Ishikawa (cell line): Measurements from ENCODE around the gene MRFAP1L1.

Experiments used
- CEBPB ChIP-seq: IDR thresholded peaks from 2 replicates; pipeline ENCODE4 v1.6.1; 2012
- CREB1 ChIP-seq: IDR thresholded peaks from 2 replicates; pipeline ENCODE4 v1.6.1; 2012; ENCODE audit warnings: low read depth
- EGR1 ChIP-seq: IDR thresholded peaks from 2 replicates; pipeline ENCODE4 v1.6.1; 2012
- EP300 ChIP-seq: IDR thresholded peaks from 2 replicates; pipeline ENCODE4 v1.6.1; 2012; ENCODE audit warnings: borderline replicate concordance
- FOXM1 ChIP-seq: IDR thresholded peaks from 2 replicates; pipeline ENCODE4 v1.6.1; 2012; ENCODE audit warnings: low read depth, borderline replicate concordance
- MAX ChIP-seq: IDR thresholded peaks from 2 replicates; pipeline ENCODE4 v1.6.1; 2012
- NFIC ChIP-seq: IDR thresholded peaks from 2 replicates; pipeline ENCODE4 v1.6.1; 2012
- RAD21 ChIP-seq: IDR thresholded peaks from 2 replicates; pipeline ENCODE4 v1.6.1; 2012; ENCODE audit warnings: low read depth
- REST ChIP-seq: IDR thresholded peaks from 2 replicates; pipeline ENCODE4 v1.6.1; 2012; ENCODE audit warnings: low read depth, mild to moderate bottlenecking
- TAF1 ChIP-seq: IDR thresholded peaks from 2 replicates; pipeline ENCODE4 v1.6.1; 2012; ENCODE audit warnings: low read depth, mild to moderate bottlenecking
- TCF12 ChIP-seq: IDR thresholded peaks from 2 replicates; pipeline ENCODE4 v1.6.1; 2012; ENCODE audit warnings: low read depth
- TEAD4 ChIP-seq: IDR thresholded peaks from 2 replicates; pipeline ENCODE4 v1.6.1; 2012
- USF1 ChIP-seq: IDR thresholded peaks from 2 replicates; pipeline ENCODE4 v1.6.1; 2012
- YY1 ChIP-seq: IDR thresholded peaks from 2 replicates; pipeline ENCODE4 v1.6.1; 2012; ENCODE audit warnings: low read depth
- ZBTB7A ChIP-seq: IDR thresholded peaks from 2 replicates; pipeline ENCODE4 v1.6.1; 2012; ENCODE audit warnings: low read depth

Gene MRFAP1L1

GRCh38 chr4:6748286-6748685 is 38.6 kb upstream of the MRFAP1L1 start:
- TF ChIP-seq REST: no peak
- no peak for TF ChIP-seq ZBTB7A
- no peak for TF ChIP-seq TCF12
- TF ChIP-seq EP300: no peak
- no peak for TF ChIP-seq TEAD4
- TF ChIP-seq NFIC: no peak
- TF ChIP-seq MAX: no peak
- TF ChIP-seq CREB1: no peak

- TF ChIP-seq USF1 (no peak), NFIC (peak; percentile 5)
Measured at GRCh38 chr4:6747294-6748051, 37.8 kb upstream of the MRFAP1L1 start.

GRCh38 chr4:6746721-6747293 is 37.1 kb upstream of the MRFAP1L1 start:
- peak; percentile 94 for TF ChIP-seq TEAD4
- TF ChIP-seq RAD21: no peak; the same call in 1 of the 2 replicates
- no peak for TF ChIP-seq REST
- peak; percentile 38; the same call in 1 of the 2 replicates for TF ChIP-seq CEBPB
- TF ChIP-seq YY1: no peak
- TF ChIP-seq CREB1: no peak
- TF ChIP-seq EP300: peak; percentile 46; the same call in 1 of the 2 replicates
- TF ChIP-seq FOXM1: no peak
- peak; percentile 71; the same call in 1 of the 2 replicates for TF ChIP-seq TCF12
- peak; percentile 96 for TF ChIP-seq NFIC
- 0 out of 2 replicates have a peak, but pooled peaks have one; percentile 25 for TF ChIP-seq ZBTB7A
- no peak for TF ChIP-seq TAF1
- TF ChIP-seq USF1: 0 out of 2 replicates have a peak, but pooled peaks have one; percentile 15
- peak; percentile 23; the same call in 1 of the 2 replicates for TF ChIP-seq EGR1
- TF ChIP-seq MAX: peak; percentile 61

- TF ChIP-seq TEAD4 (no peak), EGR1 (no peak), TAF1 (no peak), EP300 (no peak), CREB1 (no peak), USF1 (no peak), REST (no peak), ZBTB7A (no peak), CEBPB (no peak), MAX (no peak), YY1 (no peak), TCF12 (no peak), NFIC (no peak), FOXM1 (no peak), RAD21 (no peak)
Measured at GRCh38 chr4:6742989-6743388, 33.3 kb upstream of the MRFAP1L1 start.
